Gastroesophageal sphincter (tissue), 3 donors: Measurements from ENCODE around the gene ZCCHC3.

Experiments
- POLR2A ChIP-seq, 2 donors: fragments of 450-650 bp; IDR thresholded peaks; one replicate each; pipeline ENCODE4 v1.6.1; 2017; ENCODE audit warnings: antibody characterized with exemption in 2 of 2, mild to moderate bottlenecking in 2 of 2, moderate library complexity in 1 of 2
- TF ChIP-seq, protein P1 (sequence below), 4 experiments: fragments of 200-600 bp in 2 of 4; fragments of 450-650 bp in 2 of 4; sonication (generic) in 1 of 4; IDR thresholded peaks; one replicate each; pipeline ENCODE4 v1.5.1; 2017 to 2019; ENCODE audit warnings: antibody characterized with exemption in 4 of 4, mild to moderate bottlenecking in 2 of 4, moderate library complexity in 2 of 4

DNA sequence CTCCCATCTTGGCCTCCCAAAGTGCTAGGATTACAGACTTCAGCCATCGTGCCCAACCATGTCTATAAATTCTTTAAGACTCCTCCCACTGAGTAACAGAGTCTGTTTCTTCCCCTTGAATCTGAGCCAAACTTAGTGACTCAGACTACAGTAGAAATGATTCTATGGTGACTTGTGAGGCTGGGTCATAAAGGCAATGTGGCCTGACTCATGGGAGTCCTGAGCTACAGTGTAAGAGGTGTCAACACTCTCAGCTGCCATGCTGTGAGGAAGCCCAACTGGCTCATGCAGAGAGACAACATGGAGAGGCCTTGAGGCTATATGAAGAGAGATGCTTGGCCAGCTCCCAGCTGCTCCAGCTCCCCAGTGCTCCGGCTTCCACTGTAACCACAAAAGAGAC, 44.3 kb downstream of the ZCCHC3 start:
- TF ChIP-seq, protein P1, sequence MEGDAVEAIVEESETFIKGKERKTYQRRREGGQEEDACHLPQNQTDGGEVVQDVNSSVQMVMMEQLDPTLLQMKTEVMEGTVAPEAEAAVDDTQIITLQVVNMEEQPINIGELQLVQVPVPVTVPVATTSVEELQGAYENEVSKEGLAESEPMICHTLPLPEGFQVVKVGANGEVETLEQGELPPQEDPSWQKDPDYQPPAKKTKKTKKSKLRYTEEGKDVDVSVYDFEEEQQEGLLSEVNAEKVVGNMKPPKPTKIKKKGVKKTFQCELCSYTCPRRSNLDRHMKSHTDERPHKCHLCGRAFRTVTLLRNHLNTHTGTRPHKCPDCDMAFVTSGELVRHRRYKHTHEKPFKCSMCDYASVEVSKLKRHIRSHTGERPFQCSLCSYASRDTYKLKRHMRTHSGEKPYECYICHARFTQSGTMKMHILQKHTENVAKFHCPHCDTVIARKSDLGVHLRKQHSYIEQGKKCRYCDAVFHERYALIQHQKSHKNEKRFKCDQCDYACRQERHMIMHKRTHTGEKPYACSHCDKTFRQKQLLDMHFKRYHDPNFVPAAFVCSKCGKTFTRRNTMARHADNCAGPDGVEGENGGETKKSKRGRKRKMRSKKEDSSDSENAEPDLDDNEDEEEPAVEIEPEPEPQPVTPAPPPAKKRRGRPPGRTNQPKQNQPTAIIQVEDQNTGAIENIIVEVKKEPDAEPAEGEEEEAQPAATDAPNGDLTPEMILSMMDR (IDR thresholded peaks at IDR 0.05), result no peak
- no peak for TF ChIP-seq POLR2A (IDR thresholded peaks at IDR 0.05)
